NCI-H345 (cell line): ENCODE results near the gene KNDC1.
A peak's percentile ranks its signal among the peaks of the same experiment; 100 is the strongest.
"Not testable (repeated sequence)": the region's sequence is repeated elsewhere in the genome, so short reads cannot be mapped to it uniquely, and the experiment has no call there.

Experiments
- DNase-seq: peaks from one replicate; lab custom pipeline; 2025; lab: John Stamatoyannopoulos, UW

The KNDC1 gene

DNA sequence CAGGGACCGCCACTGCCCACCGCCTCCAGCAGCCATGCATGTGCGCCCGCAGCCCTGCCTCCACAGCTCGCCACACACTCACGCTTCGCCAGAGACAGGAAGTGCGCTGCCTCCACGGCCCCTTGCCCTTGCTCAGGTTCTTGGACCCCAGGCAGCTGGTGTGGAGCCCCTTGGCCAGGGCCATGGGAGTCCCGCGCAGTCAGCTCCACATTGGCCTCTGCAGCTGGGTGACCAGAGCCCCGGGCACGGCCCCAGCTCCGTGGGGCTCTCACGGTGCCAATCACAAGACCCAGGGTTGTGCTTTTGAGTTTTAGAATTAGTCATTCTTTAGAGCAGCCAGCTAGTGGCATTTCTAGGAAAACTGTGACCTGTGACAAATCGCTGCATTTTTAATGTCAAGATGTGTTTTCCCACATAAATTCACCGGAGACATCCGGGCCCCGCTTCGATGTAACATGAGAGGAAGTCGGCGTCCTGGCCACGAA lies 65.7 kb downstream of the KNDC1 start:
- DNase-seq = no peak

GRCh38 chr10:133226251-133226808 lies 66.3 kb downstream of the KNDC1 start:
- DNase-seq = no peak

DNA sequence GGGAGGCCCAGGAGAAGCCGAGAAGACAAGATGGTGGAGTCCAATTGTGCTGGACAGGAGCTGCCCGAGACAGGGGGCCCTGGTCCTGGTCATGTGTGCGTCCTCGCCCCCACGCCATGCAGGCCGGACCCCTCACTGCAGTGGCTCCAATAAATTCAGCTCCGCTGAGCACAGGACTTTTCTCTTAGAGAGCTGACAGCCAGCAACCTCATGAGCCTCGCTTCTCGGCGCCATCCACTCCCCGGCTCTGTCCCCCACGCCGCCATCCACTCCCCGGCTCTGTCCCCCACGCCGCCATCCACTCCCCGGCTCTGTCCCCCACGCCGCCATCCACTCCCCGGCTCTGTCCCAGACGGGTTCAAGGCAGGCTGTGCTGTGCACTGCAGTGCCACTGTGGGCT lies 67.2 kb downstream of the KNDC1 start:
- no peak for DNase-seq

- no peak for DNase-seq
Observed at GRCh38 chr10:133229265-133230043, 69.4 kb downstream of the KNDC1 start.

GRCh38 chr10:133230044-133230361 lies 70.0 kb downstream of the KNDC1 start, which contains the start of gene UTF1:
Gene UTF1, plus strand, starts transcription at chr10:133230217. Its CDS starts 72 bp downstream, at chr10:133230289.
- DNase-seq = no peak

DNA sequence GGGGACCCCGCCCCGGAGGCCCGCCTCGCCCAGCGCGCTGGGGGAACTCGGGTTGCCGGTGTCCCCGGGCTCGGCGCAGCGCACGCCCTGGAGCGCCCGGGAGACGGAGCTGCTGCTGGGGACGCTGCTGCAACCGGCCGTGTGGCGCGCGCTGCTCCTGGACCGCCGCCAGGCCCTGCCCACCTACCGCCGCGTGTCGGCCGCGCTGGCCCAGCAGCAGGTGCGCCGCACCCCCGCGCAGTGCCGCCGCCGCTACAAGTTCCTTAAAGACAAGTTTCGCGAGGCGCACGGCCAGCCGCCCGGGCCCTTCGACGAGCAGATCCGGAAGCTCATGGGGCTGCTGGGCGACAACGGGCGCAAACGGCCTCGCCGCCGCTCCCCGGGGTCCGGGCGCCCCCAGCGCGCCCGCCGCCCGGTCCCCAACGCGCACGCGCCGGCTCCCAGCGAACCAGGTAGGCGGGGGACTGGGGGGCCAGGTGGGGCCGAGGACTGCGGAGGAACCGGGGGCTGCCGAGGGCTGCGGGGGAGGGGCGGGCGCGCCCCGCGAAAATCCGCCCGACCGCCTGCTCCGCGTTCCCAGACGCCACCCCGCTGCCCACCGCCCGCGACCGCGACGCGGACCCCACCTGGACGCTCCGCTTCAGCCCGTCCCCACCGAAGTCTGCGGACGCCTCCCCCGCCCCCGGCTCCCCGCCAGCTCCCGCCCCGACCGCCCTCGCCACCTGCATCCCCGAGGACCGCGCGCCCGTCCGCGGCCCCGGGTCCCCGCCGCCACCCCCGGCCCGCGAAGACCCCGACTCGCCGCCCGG lies 70.6 kb downstream of the KNDC1 start:
- peak; percentile 27 for DNase-seq

- DNase-seq = no peak
Observed at GRCh38 chr10:133231244-133231945, 71.4 kb downstream of the KNDC1 start.

DNA sequence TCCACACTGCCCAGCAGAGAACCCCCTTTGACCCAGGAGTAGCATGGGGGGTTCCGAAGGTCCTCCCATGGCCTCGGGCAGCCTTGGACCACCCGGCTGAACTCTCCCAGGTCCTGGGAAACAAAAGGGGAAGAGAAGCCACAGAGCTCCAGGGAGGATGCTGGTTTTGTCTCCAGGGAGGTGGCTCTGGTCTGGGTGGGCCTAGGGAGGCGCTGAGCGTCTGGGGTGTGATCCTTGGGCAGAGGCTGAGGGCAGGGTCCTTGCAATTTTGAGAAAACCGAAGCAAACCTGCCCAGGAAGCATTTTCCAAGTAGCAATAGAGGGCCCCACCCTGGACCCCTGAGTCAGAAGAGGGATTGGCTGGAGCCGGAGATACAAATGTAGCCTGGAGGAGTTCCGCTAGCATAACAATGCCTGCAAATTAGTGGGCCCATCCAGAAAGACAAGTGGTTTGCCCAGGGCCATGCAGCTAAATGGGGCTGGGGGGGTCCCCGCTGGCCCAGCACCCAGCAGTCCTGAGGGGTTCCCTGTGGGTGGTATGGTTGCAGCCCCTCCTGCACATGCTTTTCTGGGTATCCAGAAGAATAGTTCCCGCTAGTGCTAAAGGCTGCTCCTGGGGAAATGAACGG lies 72.0 kb downstream of the KNDC1 start:
- DNase-seq = no peak

- not testable (repeated sequence) for DNase-seq
Observed at GRCh38 chr10:133234796-133235195, 74.8 kb downstream of the KNDC1 start.

DNA sequence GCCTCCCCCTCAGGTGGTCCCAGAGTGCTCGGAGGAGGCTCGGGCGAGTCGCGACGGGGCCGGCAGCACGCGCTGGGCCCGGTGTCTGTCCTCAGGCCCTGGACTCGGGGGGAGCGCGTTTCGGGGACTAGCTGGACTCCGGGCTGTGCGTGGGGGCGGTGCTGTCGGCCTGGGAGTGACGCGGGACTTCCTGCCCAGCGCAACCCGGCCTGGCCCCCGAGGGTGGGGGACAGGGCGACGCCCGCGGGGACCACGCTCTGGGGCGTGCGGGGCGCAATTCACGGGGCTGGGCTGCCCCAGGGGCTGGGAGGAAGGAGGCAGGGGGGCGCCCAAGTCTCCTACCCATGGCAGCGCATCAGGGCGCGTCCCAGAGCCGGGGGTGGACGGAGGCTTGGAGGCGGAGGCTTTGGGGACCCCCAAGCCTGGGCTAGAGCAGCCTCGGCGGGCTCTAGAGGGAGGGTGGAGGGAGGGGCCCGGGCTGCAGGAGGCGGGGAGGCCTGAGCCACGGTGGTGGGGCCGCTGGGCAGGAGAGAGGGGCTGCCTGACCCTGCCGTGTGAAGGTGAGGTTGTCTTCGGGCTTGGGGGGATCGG lies 75.3 kb downstream of the KNDC1 start:
- no peak for DNase-seq

DNA sequence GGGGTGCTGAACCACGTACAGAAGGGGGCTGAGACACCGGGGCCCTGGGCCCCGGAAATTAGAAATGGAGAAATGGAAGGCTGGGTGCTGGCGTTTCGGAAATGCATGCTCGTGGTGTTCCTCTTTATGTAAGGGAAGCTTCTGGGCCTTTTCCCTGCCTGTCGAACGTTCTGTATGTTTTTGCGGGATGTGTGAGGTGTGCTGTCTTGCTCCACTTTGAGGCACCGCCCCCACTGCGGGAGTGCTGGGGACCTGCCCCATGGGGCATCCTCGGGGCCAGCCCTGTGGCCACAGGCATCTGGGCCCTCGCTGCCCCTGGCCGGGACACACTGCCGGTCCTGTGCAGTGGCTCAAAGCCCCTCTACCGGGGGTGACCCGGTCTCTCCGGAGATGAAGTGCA lies 75.9 kb downstream of the KNDC1 start:
- no peak for DNase-seq

DNA sequence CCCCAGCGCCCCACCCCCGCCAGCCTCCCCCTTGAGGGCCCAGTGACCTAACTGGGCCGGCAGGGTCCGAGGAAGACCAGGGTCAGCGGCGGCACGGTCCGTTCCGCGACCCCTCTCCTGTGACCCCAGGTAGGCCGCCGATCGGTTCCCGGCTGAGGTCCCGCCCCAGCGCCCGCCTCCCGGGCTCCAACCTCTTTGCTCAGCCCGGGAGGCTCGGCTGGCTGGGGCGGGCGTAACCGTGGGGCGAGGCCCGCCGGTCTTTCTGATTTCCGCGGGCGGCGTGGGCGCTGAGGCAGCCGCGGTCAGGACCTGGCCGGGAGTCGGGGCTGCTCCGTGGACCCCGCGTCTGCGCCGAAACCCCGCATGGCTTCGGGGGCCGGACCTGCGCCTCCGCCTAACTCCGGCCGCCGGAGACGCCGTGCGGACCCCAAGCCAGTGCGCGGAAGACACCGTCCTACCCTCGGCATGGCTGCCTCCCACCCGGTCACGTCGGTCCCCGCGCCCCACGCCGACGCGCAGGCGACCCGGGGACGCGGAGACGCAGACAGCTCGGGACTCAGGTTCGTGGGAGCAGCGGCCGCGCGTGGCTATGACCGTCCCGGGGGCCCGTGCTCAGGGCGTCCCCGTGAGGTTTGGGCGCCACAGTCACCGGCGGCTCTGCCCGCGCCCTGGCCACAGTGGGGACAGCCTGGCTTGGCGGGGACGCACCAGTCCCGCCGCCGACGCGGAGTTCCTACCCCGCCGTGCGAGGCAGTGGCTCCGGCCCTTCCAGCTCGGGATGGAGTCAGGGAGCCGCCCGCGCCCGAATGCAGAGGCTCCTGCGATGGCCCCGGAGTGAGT lies 76.6 kb downstream of the KNDC1 start:
- DNase-seq = no peak

DNA sequence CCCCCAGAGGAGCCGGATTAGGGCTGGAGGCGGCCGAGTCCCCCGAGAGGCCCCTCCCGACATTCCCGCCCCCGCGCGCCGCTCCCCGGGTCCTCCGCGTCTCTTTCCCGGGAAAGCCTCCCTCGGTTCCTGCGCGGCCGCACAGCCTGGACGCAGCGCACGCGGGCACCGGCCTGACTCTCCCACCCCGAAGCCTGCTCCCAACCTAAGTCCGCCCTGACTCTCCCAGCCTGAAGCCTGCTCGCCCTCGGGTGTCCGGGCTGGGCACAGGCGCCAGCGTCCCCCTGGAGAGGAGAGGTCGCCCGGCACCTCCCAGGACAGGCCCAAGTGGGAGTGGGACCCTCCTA lies 77.2 kb downstream of the KNDC1 start:
- no peak for DNase-seq

DNA sequence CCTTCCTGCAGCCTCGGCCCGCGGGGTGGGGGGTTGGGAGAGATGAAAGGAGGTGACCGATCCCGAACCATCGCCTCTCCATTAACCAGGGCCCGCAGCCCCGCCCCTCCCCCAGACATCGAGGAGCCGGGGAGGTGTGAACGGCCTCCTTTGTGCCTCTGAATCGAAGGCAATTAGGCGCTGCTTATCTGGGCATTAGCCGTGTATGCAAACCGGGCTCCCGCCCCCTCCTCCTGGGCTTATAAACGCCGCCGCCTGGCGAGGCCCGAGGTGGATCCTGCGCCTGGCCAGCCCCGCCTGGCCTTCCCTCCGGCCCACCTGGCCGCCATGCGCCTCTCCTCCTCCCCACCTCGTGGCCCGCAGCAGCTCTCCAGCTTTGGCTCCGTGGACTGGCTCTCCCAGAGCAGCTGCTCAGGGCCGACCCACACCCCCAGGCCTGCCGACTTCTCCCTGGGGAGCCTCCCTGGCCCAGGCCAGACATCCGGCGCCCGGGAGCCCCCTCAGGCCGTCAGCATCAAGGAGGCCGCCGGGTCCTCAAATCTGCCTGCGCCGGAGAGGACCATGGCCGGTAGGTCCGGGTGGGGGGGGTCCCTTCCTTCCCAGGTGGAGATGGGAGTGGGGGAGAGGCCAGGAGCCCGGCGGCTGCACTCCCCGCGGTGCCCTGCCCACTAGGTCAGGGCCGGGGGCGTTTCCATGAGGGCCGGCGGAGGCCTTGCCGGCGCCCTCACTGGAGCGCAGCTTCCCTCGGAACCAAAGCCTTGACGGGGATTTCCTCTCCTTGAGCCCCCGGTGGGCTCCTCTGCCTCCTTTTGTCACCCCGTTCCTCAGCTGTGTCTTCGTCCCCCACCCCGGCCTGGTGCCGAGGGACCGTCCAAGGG lies 77.8 kb downstream of the KNDC1 start, which contains the start of gene VENTX:
Gene VENTX, plus strand, starts transcription at position 268 of the 878 bp plus-strand sequence. Its CDS starts 60 bp downstream, at position 328.
- no peak for DNase-seq

DNA sequence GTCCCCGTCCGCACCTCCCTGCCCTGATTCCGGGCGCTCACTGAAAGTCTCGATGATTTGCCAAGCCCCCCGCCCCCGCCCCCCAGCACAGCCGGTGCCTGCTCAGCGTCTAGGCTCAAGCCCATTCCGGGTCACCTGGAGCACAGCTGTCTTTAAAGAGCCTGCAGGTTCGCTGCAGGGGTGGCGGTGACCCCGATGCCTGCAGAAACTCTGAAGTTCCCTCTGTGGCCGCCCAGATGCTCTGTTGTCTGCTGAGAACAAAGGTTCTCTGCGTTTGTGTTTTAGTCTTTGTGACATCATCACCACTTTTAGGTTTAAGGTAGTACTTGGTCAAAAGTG lies 78.4 kb downstream of the KNDC1 start:
- no peak for DNase-seq

DNA sequence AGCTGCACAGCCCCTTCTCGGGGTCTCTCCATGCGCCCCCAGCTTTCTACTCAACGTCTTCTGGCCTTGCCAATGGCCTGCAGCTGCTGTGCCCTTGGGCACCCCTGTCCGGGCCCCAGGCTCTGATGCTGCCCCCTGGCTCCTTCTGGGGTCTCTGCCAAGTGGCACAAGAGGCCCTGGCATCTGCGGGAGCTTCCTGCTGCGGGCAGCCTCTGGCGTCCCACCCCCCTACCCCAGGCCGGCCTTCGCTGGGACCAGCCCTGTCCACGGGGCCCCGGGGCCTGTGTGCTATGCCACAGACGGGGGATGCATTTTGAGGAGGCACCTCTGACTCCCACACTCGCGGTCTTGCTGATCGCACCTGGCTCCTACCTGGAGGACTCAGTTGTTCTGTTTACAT lies 80.0 kb downstream of the KNDC1 start:
- DNase-seq = no peak

GRCh38 chr10:133241501-133242205 lies 81.6 kb downstream of the KNDC1 start:
- DNase-seq = no peak

DNA sequence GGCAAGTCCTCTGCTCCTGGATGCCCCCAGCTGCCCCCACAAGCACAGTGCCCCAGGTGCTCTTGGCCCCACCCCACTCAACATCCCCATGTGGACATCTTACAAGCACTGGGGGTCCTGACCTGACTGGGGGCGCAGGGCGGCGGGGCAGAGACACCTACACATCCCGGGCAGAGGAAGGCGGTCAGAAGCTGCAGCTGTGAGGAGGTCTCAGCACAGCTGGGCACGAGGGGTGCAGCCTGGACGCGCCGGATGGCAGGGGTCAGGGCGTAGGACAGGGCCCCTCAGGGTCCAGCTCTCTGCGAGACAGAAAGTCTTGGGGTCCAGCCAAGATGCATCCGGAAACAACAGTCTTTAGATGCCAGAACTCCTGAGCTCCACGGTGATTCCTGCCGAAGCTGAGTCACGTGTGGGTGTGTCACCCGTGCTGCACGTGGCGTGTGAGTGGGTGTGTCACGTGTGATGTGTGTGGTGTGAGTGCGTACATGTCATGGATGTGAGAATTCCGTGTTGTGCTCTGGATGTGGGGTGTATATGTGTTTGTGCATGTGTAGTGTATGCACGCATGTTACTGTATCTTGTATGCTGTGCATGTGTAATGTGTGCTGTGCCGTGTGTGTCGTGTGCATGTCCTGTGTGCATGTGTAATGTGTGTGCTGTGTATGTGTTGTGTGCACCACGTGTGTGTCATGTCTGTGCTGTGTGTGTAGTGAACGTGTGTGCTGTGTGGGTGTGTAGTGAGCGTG lies 82.8 kb downstream of the KNDC1 start:
- DNase-seq = no peak
